K562 (cell line): Measurements from ENCODE around the gene ADORA1. TPM values are rescaled to one million over a fixed set of nuclear protein-coding genes. Genes with fewer than 3 reads are reported as not detected.

ENCODE experiments used
- ATAC-seq: fragments of 200-7000 bp; cut with Tn5 transposase; 3 replicates; pipeline ENCODE4 v1.9.1; 2020; ENCODE audit warnings: moderate library complexity
- BruUV-seq: library from RNA; stranded (reverse); fragments of 400-500 nt; replicated peaks from 2 replicates; lab custom pipeline; 2021; lab: Mats Ljungman, UMichigan
- CTCF ChIA-PET: fragments of 300-600 bp; formaldehyde crosslinking; extraction: SDS; loops from one replicate; lab custom pipeline; 2021; ENCODE audit warnings: low intra/inter-chr PET ratio; lab: Yijun Ruan, JAX
- POLR2A ChIA-PET: fragments of 300-600, 350-650 bp; sonication (Branson Sonifier 250); formaldehyde crosslinking; extraction: SDS; loops from one replicate; lab custom pipeline; 2021; ENCODE audit warnings: antibody characterized with exemption, inconsistent platforms; lab: Yijun Ruan, JAX
- DNase-seq, 4 experiments: peaks; one replicate each; pipeline versions ENCODE4 v3.0.0 to v3.0.0-alpha.2; 2011 to 2018; ENCODE audit warnings: low spot score in 3 of 4, mixed read lengths in 3 of 4; ENCODE audit errors: extremely low read depth in 1 of 4
- FAIRE-seq: peaks from 2 replicates; lab custom pipeline; 2011; peaks lifted over from hg19 to GRCh38; lab: Jason Lieb, UNC
- H2AFZ ChIP-seq: 2 replicates; pipeline ENCODE4 v1.6.0; 2011; ENCODE audit warnings: low read depth, low read length, control low read depth, inconsistent platforms
- H3K27ac ChIP-seq: fragments of 200-600 bp; 3 replicates; pipeline ENCODE4 v1.8.0; 2011; ENCODE audit warnings: low read depth, mild to moderate bottlenecking, control low read depth, inconsistent platforms, low read length, moderate library complexity, mixed read lengths; ENCODE audit errors: extremely low read depth
- H3K27me3 ChIP-seq, 2 experiments: fragments of 300-600 bp in 1 of 2; 2 replicates in 1 of 2; 3 replicates in 1 of 2; pipeline versions ENCODE4 v1.6.0 to v1.8.0; 2011; ENCODE audit warnings: inconsistent platforms in 2 of 2, low read length in 2 of 2, mild to moderate bottlenecking in 1 of 2, mixed read lengths in 1 of 2, moderate library complexity in 1 of 2; ENCODE audit not compliant: control insufficient read depth in 2 of 2, insufficient read depth in 2 of 2
- H3K36me3 ChIP-seq: fragments of 300-600 bp; 3 replicates; pipeline ENCODE4 v1.8.0; 2011; ENCODE audit warnings: mild to moderate bottlenecking, low read length, inconsistent platforms; ENCODE audit not compliant: control insufficient read depth, insufficient read depth
- H3K4me1 ChIP-seq, 2 experiments: fragments of 200-600 bp in 1 of 2; replicated peaks in 1 of 2; 2 replicates in 1 of 2; 3 replicates in 1 of 2; pipeline versions ENCODE4 v1.5.1 to v1.8.0; 2011; ENCODE audit warnings: inconsistent platforms in 2 of 2, low read length in 2 of 2, mild to moderate bottlenecking in 1 of 2, mixed read lengths in 1 of 2, moderate library complexity in 1 of 2; ENCODE audit not compliant: control insufficient read depth in 2 of 2, insufficient read depth in 2 of 2
- H3K4me2 ChIP-seq: 2 replicates; pipeline ENCODE4 v1.6.1; 2011; ENCODE audit warnings: low read length, control low read depth, inconsistent platforms, mixed read lengths; ENCODE audit not compliant: insufficient read depth
- H3K4me3 ChIP-seq: fragments of 200-600 bp; sonication (generic), shearing (Covaris generic); 2 replicates; pipeline ENCODE4 v1.5.1; 2016; ENCODE audit warnings: control low read depth, inconsistent platforms
- H3K79me2 ChIP-seq: fragments of 200-600 bp; 3 replicates; pipeline ENCODE4 v1.8.0; 2011; ENCODE audit warnings: low read length, inconsistent platforms; ENCODE audit not compliant: control insufficient read depth, insufficient read depth
- H3K9ac ChIP-seq, 2 experiments: 2 replicates each; pipeline versions ENCODE4 v1.6.0 to v1.6.1; 2011; ENCODE audit warnings: low read depth in 2 of 2, low read length in 2 of 2, control low read depth in 1 of 2, inconsistent platforms in 1 of 2, mild to moderate bottlenecking in 1 of 2, mixed read lengths in 1 of 2; ENCODE audit not compliant: insufficient read depth in 1 of 2
- H3K9me1 ChIP-seq: one replicate; pipeline ENCODE4 v1.6.0; 2011; ENCODE audit warnings: inconsistent platforms, mild to moderate bottlenecking, low read length, moderate library complexity; ENCODE audit not compliant: control insufficient read depth, insufficient read depth
- H3K9me3 ChIP-seq: replicated peaks from 2 replicates; pipeline ENCODE4 v1.5.1; 2011; ENCODE audit warnings: low read depth, low read length, inconsistent platforms; ENCODE audit not compliant: control insufficient read depth, insufficient read depth
- H4K20me1 ChIP-seq: replicated peaks from 2 replicates; pipeline ENCODE4 v1.6.1; 2011; ENCODE audit warnings: low read length, inconsistent platforms, mixed read lengths; ENCODE audit not compliant: control insufficient read depth, insufficient read depth
- NRF1 ChIP-seq, 2 experiments: fragments of 450-650 bp; IDR thresholded peaks in 1 of 2; conservative IDR thresholded peaks in 1 of 2; 2 replicates each; pipeline ENCODE4 v1.6.1; 2014; ENCODE audit warnings: mild to moderate bottlenecking in 2 of 2
- WGBS: fragments of 100-300 bp; shearing (Covaris generic); methylation state at CpG from one replicate; pipeline ENCODE4 v1.1.6; 2016; ENCODE audit warnings: low coverage, mixed read lengths; ENCODE audit not compliant: insufficient coverage; ENCODE audit errors: missing lambda C conversion rate; 5-methylcytosine and 5-hydroxymethylcytosine counted together
- in situ Hi-C: fragments of 300-500 bp; cut with MboI; formaldehyde crosslinking; loops from 4 replicates; pipeline ENCODE4 v1.15.0; 2018; ENCODE audit warnings: inconsistent platforms, mixed read lengths
- intact Hi-C: fragments of 100-400 bp; cut with micrococcal nuclease; formaldehyde crosslinking; loops from 2 replicates; pipeline ENCODE4 v1.14.2; 2022
- polyA plus RNA-seq, 8 experiments: library from polyadenylated mRNA; depleted of rRNA in 4 of 8; stranded (reverse) in 5 of 8; unstranded in 3 of 8; fragments of >200 nt; fragmentation: Nextera tagmentation in 2 of 8; fragmentation: Illumina TruSeq in 1 of 8; extraction: Ambion mirVana in 2 of 8; extraction: Trizol in 1 of 8; gene quantifications; 2 replicates each; pipeline versions ENCODE4 v1.2.1 to v1.2.3, GENCODE V29; 2011 to 2014; ENCODE audit warnings: inconsistent platforms in 1 of 8, missing spikeins in 1 of 8
- total RNA-seq, 7 experiments: library from RNA; depleted of rRNA in 6 of 7; stranded (reverse); fragments of >200 nt in 6 of 7; fragmentation: Illumina TruSeq in 2 of 7; extraction: Trizol in 2 of 7; gene quantifications; 2 replicates each; pipeline versions ENCODE4 v1.2.1 to v1.2.3, GENCODE V29; 2011 to 2021; ENCODE audit warnings: low replicate concordance in 1 of 7
- TF ChIP-seq, protein P1 (sequence below): fragments of 450-650 bp; IDR thresholded peaks from 2 replicates; pipeline ENCODE4 v1.6.1; 2017; ENCODE audit warnings: mild to moderate bottlenecking, moderate library complexity

The ADORA1 gene
- total and polyA plus RNA-seq, 9 of the 15 experiments (the other 6 are each of a cell fraction or from before 2014, with no cell fraction given), result not detected

DNA sequence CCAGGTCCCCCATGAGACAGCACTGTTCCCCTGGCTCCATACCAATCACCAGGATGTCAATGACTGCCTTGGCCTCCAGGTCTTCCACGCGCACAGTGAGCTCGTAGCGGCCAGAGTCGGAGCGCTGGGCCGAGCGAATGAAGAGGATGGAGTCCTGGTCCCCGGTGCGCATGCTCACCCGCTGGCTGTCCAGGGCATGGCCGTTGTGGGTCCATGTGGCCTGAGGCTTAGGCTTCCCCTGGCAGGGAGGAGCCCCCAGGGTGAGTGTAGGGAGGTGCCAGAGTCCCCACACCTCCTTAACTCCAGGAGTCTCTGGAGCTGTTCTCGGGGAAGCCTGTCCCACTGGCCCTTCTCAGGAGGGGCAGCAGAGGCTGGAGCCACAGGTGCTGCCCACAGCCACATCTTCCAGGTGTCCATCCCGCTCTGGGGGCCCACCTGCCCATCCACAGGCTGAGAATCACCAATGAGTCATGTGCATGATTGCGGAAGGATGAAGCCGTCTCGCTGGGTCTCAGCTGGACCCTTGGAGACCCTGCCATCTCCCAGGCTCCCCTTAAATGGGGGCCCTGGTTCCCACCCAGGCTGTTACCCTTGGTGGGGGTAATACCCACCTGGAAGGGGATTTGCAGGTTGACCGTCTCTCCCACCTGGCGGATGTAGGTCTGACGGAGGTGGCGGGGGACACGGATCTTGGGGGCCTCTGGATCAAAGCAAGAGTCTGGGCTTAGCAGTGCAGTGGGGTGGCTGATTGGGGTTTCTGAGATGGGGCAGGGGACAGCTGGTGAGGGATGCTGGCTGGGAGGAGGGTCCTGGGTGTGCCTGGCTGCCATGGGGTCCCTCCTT lies 44.0 kb downstream of the ADORA1 start:
- intact Hi-C loops, result loop anchor here (1.0 kb wide), 2 partner anchors 53 to 132 kb away; no protein-coding TSS in a partner anchor
- H3K36me3 ChIP-seq, result no peaks in the 10 kb centered on the region
- H4K20me1 ChIP-seq, result peaks cover 24% of the 10 kb centered on the region; the same call in 1 of the 2 replicates
- ChIA-PET POLR2A (interaction anchor here (0.5 to 1.5 kb wide), 6 partner anchors 9 to 1582 kb away, joined by 3 to 5 read pairs (median 3); no protein-coding TSS in a partner anchor), CTCF (interaction anchor here (0.6 to 3.5 kb wide), 5 partner anchors 33 to 132 kb away, joined by 3 to 27 read pairs (median 6); no protein-coding TSS in a partner anchor)
- no peak overlapping the region for H3K4me2 ChIP-seq
- WGBS, result 6% methylated on average over 22 of the region's 22 CpGs
- no peaks in the 10 kb centered on the region for H3K9me1 ChIP-seq
- peak; percentile 85 to 88 for TF ChIP-seq NRF1 (conservative IDR thresholded peaks at IDR 0.05 in 1 of 2, IDR thresholded peaks at IDR 0.05 in 1 of 2)
- TF ChIP-seq, protein P1, sequence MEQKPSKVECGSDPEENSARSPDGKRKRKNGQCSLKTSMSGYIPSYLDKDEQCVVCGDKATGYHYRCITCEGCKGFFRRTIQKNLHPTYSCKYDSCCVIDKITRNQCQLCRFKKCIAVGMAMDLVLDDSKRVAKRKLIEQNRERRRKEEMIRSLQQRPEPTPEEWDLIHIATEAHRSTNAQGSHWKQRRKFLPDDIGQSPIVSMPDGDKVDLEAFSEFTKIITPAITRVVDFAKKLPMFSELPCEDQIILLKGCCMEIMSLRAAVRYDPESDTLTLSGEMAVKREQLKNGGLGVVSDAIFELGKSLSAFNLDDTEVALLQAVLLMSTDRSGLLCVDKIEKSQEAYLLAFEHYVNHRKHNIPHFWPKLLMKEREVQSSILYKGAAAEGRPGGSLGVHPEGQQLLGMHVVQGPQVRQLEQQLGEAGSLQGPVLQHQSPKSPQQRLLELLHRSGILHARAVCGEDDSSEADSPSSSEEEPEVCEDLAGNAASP, result no peak
- no peak for ATAC-seq
- in situ Hi-C loops, result no loop called here
- no peak overlapping the region for H3K27ac ChIP-seq
- H3K4me3 ChIP-seq, result no peak overlapping the region
- FAIRE-seq, result no peak
- H3K4me1 ChIP-seq, result peaks cover 0 to 11% of the 10 kb centered on the region in 2 experiments; a peak in 1 of 5 replicates
- DNase-seq, result no peak
- no peaks in the 10 kb centered on the region for H3K79me2 ChIP-seq
- no peak overlapping the region for H2AFZ ChIP-seq
- no peaks in the 10 kb centered on the region for H3K9me3 ChIP-seq
- H3K9ac ChIP-seq, result no peak overlapping the region
- H3K27me3 ChIP-seq, result peaks cover 10 to 64% of the 10 kb centered on the region in 2 experiments; a peak in 4 of 5 replicates
- no TSS peak for BruUV-seq
